Endometrial microvascular endothelial cells (primary cell): ENCODE measurements around the gene SIGLEC7. TPM values are rescaled to one million over a fixed set of nuclear protein-coding genes. Genes with fewer than 3 reads are reported as not detected.

Experiments used
- in situ Hi-C: cut with HindIII; loops from 2 replicates; pipeline ENCODE4 v1.10.0; 2017; ENCODE audit warnings: low sequenced_read_pairs, low pct_unique_long_range_greater_than_20kb; ENCODE audit errors: inconsistent ontology term
- total RNA-seq: library from RNA; depleted of rRNA; stranded (reverse); fragments of >200 nt; gene quantifications from one replicate; pipeline ENCODE4 v1.2.3, GENCODE V29; 2015; ENCODE audit errors: inconsistent ontology term

The SIGLEC7 gene
- total RNA-seq, 1 donor from 2014 or later, result not detected

DNA sequence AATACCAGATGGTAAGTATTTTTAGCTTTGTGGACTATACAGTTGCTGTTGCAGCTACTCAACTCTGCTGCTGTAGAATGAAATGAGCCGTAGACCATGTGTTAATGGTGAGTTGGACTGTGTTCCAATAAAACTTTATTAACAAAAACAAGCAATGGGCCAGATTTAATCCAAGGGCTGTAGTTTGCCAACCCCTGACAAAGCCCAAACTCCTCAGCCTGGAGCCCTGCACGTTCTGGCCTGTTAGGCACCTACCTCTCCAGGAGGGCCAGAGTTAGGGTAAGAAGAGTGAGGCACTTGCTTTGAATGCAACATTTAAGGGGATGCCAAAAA is 46.1 kb downstream of the SIGLEC7 start:
- in situ Hi-C loops, result no loop called here

DNA sequence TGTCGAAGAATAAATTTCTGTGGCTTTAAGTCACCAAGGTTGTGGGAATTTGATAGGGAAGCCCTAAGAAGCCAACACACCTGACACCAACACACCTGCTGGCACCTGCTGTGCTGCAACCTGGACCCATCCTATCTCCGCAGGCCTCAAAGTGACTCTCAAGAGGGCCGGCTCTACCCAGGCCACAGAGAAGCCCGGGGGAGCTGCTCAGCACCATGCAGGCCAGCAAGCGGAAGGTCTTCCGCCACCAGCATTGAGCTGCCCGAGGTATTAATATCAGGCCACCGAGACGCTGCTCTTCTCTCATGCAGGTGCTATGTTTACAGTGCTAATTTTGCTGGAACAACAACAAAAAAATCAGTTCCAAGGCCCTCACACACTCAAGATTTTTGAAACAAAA is 50.6 kb downstream of the SIGLEC7 start:
- in situ Hi-C loops, result no loop called here

DNA sequence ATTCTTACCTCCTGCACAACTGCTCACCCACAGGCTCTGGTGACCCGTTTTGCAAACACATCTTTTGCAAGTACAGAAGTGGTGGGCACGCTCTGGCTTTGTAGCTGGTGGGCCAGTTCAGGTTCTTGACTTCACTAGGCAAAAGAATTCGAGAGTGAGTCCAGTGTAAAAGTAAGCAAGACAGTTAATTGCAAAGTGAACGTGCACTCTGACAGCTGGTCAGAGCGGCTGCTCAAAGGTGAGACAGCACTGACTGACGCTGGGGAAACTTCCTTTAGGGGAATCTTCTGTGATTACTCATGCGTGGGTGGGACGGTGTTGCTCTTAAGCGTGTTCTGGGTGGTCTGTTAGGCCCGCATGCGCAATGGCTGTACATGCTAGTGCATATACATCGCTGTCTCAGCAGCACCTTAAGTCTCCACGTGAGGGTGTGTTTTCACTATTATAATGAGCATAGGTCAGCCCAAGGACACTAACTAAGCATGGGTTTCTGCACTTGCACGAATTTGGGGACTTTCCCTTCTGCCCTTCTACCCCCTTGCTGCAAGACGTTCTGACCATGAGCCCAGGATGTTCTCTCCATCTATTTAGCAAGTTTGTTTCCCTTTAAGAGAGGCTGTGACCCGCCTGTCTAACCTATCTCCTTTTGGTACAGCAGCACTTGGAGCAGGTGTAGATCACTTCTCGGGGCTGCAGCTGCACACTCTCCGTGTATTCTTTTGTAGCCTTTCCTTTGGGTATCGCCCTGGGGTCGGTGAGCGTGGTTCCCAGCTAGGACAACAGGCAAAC is 52.6 kb downstream of the SIGLEC7 start:
- in situ Hi-C loops, result no loop called here

DNA sequence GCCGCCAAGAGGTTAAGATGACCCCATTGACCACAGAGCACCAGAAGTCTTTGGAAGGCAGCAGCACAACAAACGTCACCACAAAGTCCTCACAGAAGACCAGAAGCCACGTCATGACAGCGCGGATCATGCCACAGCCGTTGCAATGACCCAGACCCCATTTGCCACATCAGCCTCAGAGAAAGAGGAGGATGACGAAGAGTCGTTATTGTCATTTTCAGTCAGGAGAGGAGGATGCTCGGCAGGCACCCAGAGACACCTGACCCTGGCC is 53.1 kb downstream of the SIGLEC7 start:
- in situ Hi-C loops, result no loop called here

DNA sequence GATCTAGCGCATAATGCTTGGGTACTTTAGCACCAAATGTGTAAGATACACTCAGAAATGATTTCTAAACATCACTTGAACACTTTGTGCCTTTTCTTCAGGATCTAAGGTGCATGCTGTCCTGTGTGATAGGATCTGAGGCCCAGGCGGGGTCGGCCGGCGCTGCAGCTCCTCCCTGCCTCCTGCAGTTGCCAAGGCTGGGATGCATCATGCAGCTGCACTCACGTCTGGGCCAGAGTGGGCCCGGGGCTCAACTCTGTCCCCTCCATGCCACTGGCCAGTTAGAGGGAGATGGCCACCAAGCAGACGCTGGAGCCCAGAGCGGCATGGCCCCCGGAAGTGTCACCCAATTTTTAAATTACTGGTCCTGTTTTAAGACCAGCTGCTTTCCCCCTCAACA is 53.5 kb downstream of the SIGLEC7 start:
- in situ Hi-C loops, result no loop called here

DNA sequence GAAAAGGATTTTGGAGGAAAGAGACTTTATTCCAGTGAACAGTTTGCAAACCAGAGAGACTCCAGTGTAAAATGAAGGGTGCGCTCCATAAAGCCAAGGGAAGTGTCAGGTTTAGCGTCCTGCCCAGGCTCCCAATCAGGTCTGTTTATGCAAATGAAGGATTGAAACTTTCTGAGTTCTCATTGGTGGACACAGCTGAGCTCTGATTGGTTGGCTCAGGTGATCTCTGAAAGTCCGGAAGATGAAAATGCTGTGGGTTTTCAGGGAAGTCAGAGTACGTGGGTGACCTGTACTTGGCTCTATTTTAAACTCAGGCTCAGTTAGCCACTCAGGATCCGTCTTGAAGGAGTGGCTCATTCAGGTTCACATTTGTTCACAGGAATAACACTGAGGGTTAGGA is 54.1 kb downstream of the SIGLEC7 start:
- in situ Hi-C loops, result no loop called here

DNA sequence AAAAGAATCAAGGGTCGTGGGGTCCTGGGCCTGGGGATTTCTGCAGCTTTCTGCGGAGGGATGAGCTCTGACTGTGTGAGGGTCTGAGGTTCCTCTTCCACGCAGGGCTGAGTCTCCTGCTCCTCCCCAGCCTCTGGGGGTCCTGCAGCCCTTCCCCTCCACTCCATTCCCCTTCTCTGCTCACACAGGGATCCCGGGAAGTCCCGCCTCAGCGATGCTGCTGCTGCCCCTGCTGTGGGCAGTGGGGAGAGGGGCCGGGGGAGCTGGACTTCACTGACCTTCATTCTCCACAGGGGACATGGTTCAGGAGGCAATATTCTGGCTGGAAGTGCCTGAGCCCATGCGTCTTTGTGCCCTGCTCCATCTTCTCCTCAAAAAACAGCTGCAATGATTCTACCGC is 56.5 kb downstream of the SIGLEC7 start:
- in situ Hi-C loops, result no loop called here

DNA sequence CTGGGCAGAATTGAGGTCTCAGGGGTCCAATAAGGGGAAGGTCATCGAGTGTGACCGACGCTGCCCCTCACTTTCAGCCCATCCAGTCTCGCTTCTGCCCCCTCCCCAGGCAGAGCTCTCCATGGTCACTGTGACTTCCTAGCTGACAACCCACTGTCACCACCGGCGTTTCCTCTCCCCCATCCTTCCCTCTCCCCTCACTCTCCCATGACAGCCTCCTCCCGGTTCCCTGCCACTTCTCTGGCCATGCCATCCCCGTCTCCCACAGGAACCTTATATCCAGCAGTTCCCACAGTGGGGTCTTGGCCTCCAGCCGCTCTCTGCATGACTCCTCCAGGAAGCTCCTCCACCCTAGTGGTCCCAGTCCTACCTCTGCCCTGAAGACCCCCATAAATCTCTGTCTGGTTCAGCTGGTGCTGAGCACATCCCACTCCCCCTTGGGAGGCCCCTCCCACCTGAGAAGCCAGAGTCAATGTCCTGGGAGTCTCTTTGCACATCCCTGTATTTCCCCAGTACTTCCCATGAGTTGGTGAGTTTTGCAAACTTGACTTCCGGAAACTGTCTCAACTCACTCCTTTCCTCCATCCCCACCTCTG is 58.1 kb downstream of the SIGLEC7 start:
- in situ Hi-C loops, result no loop called here

DNA sequence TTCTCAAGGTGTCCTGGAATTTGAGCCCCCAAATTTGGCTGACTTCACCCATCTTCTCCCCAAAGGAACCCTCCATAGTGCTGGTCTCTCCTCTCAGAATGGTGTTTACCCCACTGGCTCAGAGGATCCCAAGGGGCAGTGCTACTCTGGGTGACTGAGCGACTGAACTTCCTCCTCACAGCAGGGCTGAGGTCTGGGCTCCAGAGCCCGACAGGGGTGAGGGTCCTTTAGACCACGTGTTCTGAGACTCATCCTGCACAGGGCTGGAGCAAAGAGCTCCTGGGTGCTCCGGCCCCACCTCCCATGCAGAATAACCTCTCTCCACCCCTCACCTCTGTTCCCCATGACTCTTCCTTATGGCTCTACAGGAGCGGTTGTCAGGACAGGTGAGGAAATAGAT is 59.6 kb downstream of the SIGLEC7 start:
- in situ Hi-C loops, result no loop called here

Other genes with a start within 250 kb of the SIGLEC7 start
- gene KLK4, start 230.9 kb upstream of the SIGLEC7 start, total RNA-seq, result not detected
- gene KLK5, start 189.3 kb upstream of the SIGLEC7 start, total RNA-seq, result not detected
- gene KLK6, start 172.7 kb upstream of the SIGLEC7 start, total RNA-seq, result not detected
- gene KLK7, start 158.4 kb upstream of the SIGLEC7 start, total RNA-seq, result not detected
- gene KLK8, start 140.7 kb upstream of the SIGLEC7 start, total RNA-seq, result not detected
- not detected for gene KLK10, start 122.6 kb upstream of the SIGLEC7 start, total RNA-seq
- not detected for gene KLK11, start 115.7 kb upstream of the SIGLEC7 start, total RNA-seq
- gene KLK12, start 107.3 kb upstream of the SIGLEC7 start, total RNA-seq, result not detected
- not detected for gene KLK13, start 77.2 kb upstream of the SIGLEC7 start, total RNA-seq
- not detected for gene KLK14, start 59.4 kb upstream of the SIGLEC7 start, total RNA-seq
- 21.6 TPM for gene CTU1, start 33.9 kb upstream of the SIGLEC7 start, total RNA-seq
- not detected for gene SIGLEC9, start 17.4 kb upstream of the SIGLEC7 start, total RNA-seq
- not detected for gene CD33, start 82.8 kb downstream of the SIGLEC7 start, total RNA-seq
- not detected for gene SIGLECL1, start 108.8 kb downstream of the SIGLEC7 start, total RNA-seq
- gene IGLON5, start 169.3 kb downstream of the SIGLEC7 start, total RNA-seq, result not detected
- gene VSIG10L, start 199.8 kb downstream of the SIGLEC7 start, total RNA-seq, result not detected
- gene ETFB, start 224.1 kb downstream of the SIGLEC7 start, total RNA-seq, result 87.7 TPM
- gene CLDND2, start 226.7 kb downstream of the SIGLEC7 start, total RNA-seq, result not detected
- gene NKG7, start 230.4 kb downstream of the SIGLEC7 start, total RNA-seq, result not detected
- gene LIM2, start 245.7 kb downstream of the SIGLEC7 start, total RNA-seq, result not detected
- not detected for gene C19orf84, start 248.3 kb downstream of the SIGLEC7 start, total RNA-seq